ENCODE measurements around the gene TTLL10. TPM values are rescaled to one million over a fixed set of nuclear protein-coding genes. Genes with fewer than 3 reads are reported as not detected.

The TTLL10 gene
- total RNA-seq, 4 donors from 2014 or later: not detected

GRCh38 chr1:1243266-1243660, 69.6 kb downstream of the TTLL10 start:
- no peak for TF ChIP-seq POLR2A (IDR thresholded peaks at IDR 0.05)
- TF ChIP-seq CTCF (IDR thresholded peaks at IDR 0.05): no peak
- intact Hi-C loops (cut with DNase I; ENCODE audit: low total_unique reads): no loop called here
- 95% methylated on average over 18 to 20 of the region's 23 CpGs for WGBS, 2 donors
- no peak for DNase-seq (ENCODE audit: low spot score in 2 of 2)
- H3K4me3 ChIP-seq (ENCODE audit: low read depth, poor library complexity, severe bottlenecking): no peak overlapping the region

- intact Hi-C loops (cut with DNase I; ENCODE audit: low total_unique reads): no loop called here
- WGBS, 2 donors: 55 to 60% methylated on average over 3 to 23 of the region's 23 CpGs
- DNase-seq (ENCODE audit: low spot score in 2 of 2): no peak
- TF ChIP-seq CTCF (IDR thresholded peaks at IDR 0.05) (no peak), POLR2A (IDR thresholded peaks at IDR 0.05) (no peak)
- H3K4me3 ChIP-seq (ENCODE audit: low read depth, poor library complexity, severe bottlenecking): no peak overlapping the region
These were observed 70.1 kb downstream of the TTLL10 start for GRCh38 chr1:1243807-1244191.

- TF ChIP-seq CTCF (IDR thresholded peaks at IDR 0.05) (no peak), POLR2A (IDR thresholded peaks at IDR 0.05) (no peak)
- intact Hi-C loops (cut with DNase I; ENCODE audit: low total_unique reads): no loop called here
- H3K4me3 ChIP-seq (ENCODE audit: low read depth, poor library complexity, severe bottlenecking): no peak overlapping the region
- no peak for DNase-seq (ENCODE audit: low spot score in 2 of 2)
- WGBS, 2 donors: 70 to 87% methylated on average over 26 to 29 of the region's 30 CpGs
These were observed 70.6 kb downstream of the TTLL10 start for GRCh38 chr1:1244192-1244811.

- 60 to 70% methylated on average over 8 to 13 of the region's 23 CpGs for WGBS, 2 donors
- DNase-seq (ENCODE audit: low spot score in 2 of 2): no peak
- intact Hi-C loops (cut with DNase I; ENCODE audit: low total_unique reads): no loop called here
- no peak for TF ChIP-seq POLR2A (IDR thresholded peaks at IDR 0.05)
- no peak for TF ChIP-seq CTCF (IDR thresholded peaks at IDR 0.05)
- H3K4me3 ChIP-seq (ENCODE audit: low read depth, poor library complexity, severe bottlenecking): no peak overlapping the region
These were observed 71.6 kb downstream of the TTLL10 start for GRCh38 chr1:1245178-1245816.

- DNase-seq (ENCODE audit: low spot score in 2 of 2): no peak
- H3K4me3 ChIP-seq (ENCODE audit: low read depth, poor library complexity, severe bottlenecking): no peak overlapping the region
- intact Hi-C loops (cut with DNase I; ENCODE audit: low total_unique reads): no loop called here
- TF ChIP-seq CTCF (IDR thresholded peaks at IDR 0.05): no peak
- TF ChIP-seq POLR2A (IDR thresholded peaks at IDR 0.05): no peak
- 52 to 55% methylated on average over 12 to 24 of the region's 45 CpGs for WGBS, 2 donors
These were observed 72.3 kb downstream of the TTLL10 start for GRCh38 chr1:1245817-1246576.
